Suprapubic skin (tissue), 4 donors: ENCODE data around the gene LARGE1.

ENCODE experiments used
- EP300 ChIP-seq: sonication (generic); formaldehyde crosslinking; IDR thresholded peaks from one replicate; pipeline ENCODE4 v1.6.1; 2017; ENCODE audit warnings: antibody characterized with exemption
- POLR2A ChIP-seq, 2 donors: fragments of 450-650 bp; IDR thresholded peaks; one replicate each; pipeline ENCODE4 v1.6.1; 2017; ENCODE audit warnings: antibody characterized with exemption in 2 of 2, mild to moderate bottlenecking in 2 of 2, moderate library complexity in 2 of 2
- POLR2AphosphoS5 ChIP-seq, 3 donors: sonication (generic); formaldehyde crosslinking; IDR thresholded peaks; one replicate each; pipeline ENCODE4 v1.6.1; 2017; ENCODE audit warnings: antibody characterized with exemption in 3 of 3
- TF ChIP-seq, protein P1 (sequence below), 2 donors: fragments of 200-600 bp in 1 of 2; fragments of 450-650 bp in 1 of 2; sonication (generic) in 1 of 2; IDR thresholded peaks; one replicate each; pipeline ENCODE4 v1.5.1; 2016 to 2019; ENCODE audit warnings: antibody characterized with exemption in 2 of 2, mild to moderate bottlenecking in 1 of 2, moderate library complexity in 1 of 2

GRCh38 chr22:33746501-33746928 is 173.8 kb downstream of the LARGE1 start:
- no peak for TF ChIP-seq POLR2A (IDR thresholded peaks at IDR 0.05)
- TF ChIP-seq, protein P1, sequence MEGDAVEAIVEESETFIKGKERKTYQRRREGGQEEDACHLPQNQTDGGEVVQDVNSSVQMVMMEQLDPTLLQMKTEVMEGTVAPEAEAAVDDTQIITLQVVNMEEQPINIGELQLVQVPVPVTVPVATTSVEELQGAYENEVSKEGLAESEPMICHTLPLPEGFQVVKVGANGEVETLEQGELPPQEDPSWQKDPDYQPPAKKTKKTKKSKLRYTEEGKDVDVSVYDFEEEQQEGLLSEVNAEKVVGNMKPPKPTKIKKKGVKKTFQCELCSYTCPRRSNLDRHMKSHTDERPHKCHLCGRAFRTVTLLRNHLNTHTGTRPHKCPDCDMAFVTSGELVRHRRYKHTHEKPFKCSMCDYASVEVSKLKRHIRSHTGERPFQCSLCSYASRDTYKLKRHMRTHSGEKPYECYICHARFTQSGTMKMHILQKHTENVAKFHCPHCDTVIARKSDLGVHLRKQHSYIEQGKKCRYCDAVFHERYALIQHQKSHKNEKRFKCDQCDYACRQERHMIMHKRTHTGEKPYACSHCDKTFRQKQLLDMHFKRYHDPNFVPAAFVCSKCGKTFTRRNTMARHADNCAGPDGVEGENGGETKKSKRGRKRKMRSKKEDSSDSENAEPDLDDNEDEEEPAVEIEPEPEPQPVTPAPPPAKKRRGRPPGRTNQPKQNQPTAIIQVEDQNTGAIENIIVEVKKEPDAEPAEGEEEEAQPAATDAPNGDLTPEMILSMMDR (IDR thresholded peaks at IDR 0.05) = no peak
- no peak for TF ChIP-seq POLR2AphosphoS5 (IDR thresholded peaks at IDR 0.05)
- no peak for TF ChIP-seq EP300
